ENCODE data around the gene AKAIN1.

Gene AKAIN1, protein sequence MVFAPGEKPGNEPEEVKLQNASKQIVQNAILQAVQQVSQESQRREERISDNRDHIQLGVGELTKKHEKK

DNA sequence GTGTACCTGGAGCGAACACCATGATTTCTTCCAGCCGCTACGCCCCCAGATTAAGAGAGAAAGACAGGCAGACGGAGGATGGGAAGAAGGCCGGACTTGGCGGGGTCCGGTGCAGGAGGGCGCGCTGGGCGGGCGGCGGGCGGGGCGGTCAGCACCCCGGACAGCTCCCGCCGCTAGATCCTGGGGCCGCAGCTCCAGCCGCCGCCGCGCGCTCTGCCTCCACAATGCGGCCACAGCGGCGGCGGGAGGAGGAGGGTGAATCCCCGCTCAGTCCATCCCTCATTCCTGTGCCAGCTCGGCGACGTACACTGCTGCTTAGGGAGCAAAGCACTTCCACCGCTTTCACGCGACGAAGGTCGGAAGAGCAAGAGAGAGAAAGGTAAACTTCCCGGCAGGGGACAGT lies at the start of gene AKAIN1:
AKAIN1 (minus strand) TSS at position 226 of the 403 bp plus-strand sequence; CDS start at position 22, 204 bp downstream.
- no peaks in the 10 kb centered on the region for H3K79me2 ChIP-seq (ENCODE audit: insufficient read depth, low read depth)
- H3K4me3 ChIP-seq (IDR thresholded peaks at IDR 0.05; ENCODE audit: insufficient read depth, low read depth, low read length), result no peak within 1 kb of the TSS
- no peak within 1 kb of the TSS for H2AFZ ChIP-seq (ENCODE audit: low read depth)
- H3K4me1 ChIP-seq (ENCODE audit: low read depth, poor library complexity, severe bottlenecking), result no peaks in the 10 kb centered on the region
- no peak within 1 kb of the TSS for H3K27ac ChIP-seq
- TF ChIP-seq, protein P1, sequence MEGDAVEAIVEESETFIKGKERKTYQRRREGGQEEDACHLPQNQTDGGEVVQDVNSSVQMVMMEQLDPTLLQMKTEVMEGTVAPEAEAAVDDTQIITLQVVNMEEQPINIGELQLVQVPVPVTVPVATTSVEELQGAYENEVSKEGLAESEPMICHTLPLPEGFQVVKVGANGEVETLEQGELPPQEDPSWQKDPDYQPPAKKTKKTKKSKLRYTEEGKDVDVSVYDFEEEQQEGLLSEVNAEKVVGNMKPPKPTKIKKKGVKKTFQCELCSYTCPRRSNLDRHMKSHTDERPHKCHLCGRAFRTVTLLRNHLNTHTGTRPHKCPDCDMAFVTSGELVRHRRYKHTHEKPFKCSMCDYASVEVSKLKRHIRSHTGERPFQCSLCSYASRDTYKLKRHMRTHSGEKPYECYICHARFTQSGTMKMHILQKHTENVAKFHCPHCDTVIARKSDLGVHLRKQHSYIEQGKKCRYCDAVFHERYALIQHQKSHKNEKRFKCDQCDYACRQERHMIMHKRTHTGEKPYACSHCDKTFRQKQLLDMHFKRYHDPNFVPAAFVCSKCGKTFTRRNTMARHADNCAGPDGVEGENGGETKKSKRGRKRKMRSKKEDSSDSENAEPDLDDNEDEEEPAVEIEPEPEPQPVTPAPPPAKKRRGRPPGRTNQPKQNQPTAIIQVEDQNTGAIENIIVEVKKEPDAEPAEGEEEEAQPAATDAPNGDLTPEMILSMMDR (conservative IDR thresholded peaks at IDR 0.05; ENCODE audit: low read depth, low read length), result no peak
- no peak within 1 kb of the TSS for H3K4me2 ChIP-seq
- H4K20me1 ChIP-seq (ENCODE audit: insufficient read depth), result no peaks in the 10 kb centered on the region
- no peaks in the 10 kb centered on the region for H3K27me3 ChIP-seq (ENCODE audit: insufficient read depth, low read depth)
- H3K9ac ChIP-seq, result no peak within 1 kb of the TSS
- H3K36me3 ChIP-seq (ENCODE audit: insufficient read depth), result no peaks in the 10 kb centered on the region

DNA sequence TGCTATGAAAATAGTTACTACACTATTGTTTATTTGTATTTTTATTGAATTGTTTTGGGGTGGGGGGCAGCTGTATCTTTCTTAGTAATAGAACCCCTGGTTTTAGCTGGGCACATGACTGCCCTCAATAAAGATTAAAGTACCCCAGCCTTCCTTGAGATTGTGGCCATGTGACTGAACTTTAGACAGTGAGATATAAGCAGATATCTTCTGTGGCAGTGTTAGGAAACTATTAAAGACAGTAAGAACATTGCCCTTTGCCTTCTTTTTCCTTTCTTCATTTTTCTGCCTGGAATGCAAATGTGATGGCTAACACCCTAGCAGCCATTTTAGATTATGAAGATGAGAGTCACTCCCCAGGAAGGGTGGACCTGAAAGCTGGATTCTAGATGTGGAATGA lies 47.9 kb upstream of the AKAIN1 start:
- Histone ChIP-seq H4K20me1 (ENCODE audit: insufficient read depth) (no peaks in the 10 kb centered on the region), H3K36me3 (ENCODE audit: insufficient read depth) (no peaks in the 10 kb centered on the region; the same call in 1 of the 2 replicates), H3K4me3 (IDR thresholded peaks at IDR 0.05; ENCODE audit: insufficient read depth, low read depth, low read length) (no peak overlapping the region), H3K79me2 (ENCODE audit: insufficient read depth, low read depth) (peaks cover 11% of the 10 kb centered on the region; the same call in 1 of the 2 replicates), H2AFZ (ENCODE audit: low read depth) (no peak overlapping the region), H3K4me2 (no peak overlapping the region), H3K27ac (no peak overlapping the region), H3K27me3 (ENCODE audit: insufficient read depth, low read depth) (no peaks in the 10 kb centered on the region), H3K9ac (no peak overlapping the region), H3K4me1 (ENCODE audit: low read depth, poor library complexity, severe bottlenecking) (peaks cover 4% of the 10 kb centered on the region)
- TF ChIP-seq, protein P1 (conservative IDR thresholded peaks at IDR 0.05; ENCODE audit: low read depth, low read length), result no peak

DNA sequence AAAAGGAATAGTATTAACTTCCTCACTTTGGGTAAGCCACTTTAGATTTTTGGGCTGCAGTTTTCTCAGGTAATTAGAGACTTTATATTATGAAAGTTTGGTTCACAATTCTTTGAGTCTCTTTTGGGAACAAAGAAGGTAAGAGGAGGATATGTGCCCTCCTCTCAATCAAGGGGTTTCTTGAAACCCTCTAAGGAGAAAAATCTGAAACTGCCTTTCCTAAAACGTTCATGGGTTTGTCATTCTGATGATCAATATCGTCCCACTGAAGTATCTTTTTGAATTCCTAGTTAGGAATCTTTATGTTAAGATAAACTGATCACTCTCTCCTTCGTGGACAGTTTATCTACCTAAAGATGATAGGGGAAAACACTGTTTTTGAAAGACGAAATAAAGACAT lies 42.4 kb upstream of the AKAIN1 start:
- Histone ChIP-seq H3K9ac (no peak overlapping the region), H4K20me1 (ENCODE audit: insufficient read depth) (no peaks in the 10 kb centered on the region), H3K4me2 (peak overlapping the region; percentile 58), H3K27me3 (ENCODE audit: insufficient read depth, low read depth) (no peaks in the 10 kb centered on the region), H3K79me2 (ENCODE audit: insufficient read depth, low read depth) (peaks cover 29% of the 10 kb centered on the region; the same call in 1 of the 2 replicates), H3K27ac (no peak overlapping the region), H3K4me3 (IDR thresholded peaks at IDR 0.05; ENCODE audit: insufficient read depth, low read depth, low read length) (no peak overlapping the region), H2AFZ (ENCODE audit: low read depth) (no peak overlapping the region), H3K4me1 (ENCODE audit: low read depth, poor library complexity, severe bottlenecking) (peaks cover 31% of the 10 kb centered on the region), H3K36me3 (ENCODE audit: insufficient read depth) (no peaks in the 10 kb centered on the region; the same call in 1 of the 2 replicates)
- TF ChIP-seq, protein P1 (conservative IDR thresholded peaks at IDR 0.05; ENCODE audit: low read depth, low read length), result no peak

DNA sequence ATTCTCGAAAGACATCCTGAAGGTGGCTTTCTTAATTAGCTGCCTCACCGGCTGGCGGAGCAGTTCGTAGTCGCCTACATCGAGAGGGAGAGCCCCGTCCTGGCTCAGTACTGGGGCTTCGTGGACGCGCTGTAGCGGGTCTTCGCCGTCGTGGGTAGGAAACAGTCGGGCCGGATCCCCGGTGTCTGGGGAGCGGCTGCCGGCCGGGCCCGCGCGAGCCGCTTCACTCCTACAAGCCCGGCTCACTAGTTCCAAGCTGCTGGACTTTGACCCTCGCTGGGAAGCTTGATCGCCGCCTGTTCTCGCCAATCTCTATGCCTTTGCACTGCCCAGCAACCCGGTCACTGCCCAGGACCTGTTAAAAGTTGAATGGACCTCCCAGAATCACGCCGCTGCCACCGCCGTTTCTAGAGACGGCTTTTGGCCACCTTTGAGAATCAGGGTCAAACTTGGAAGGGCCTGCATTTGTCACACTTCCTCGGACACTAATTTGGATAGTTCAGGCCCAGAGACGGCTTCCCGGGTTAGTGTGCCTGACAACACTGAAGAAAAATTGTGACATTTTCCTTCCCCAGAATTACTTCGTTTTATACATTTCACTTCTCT lies 41.4 kb upstream of the AKAIN1 start:
- H3K9ac ChIP-seq, result peak overlapping the region; percentile 87
- TF ChIP-seq, protein P1 (conservative IDR thresholded peaks at IDR 0.05; ENCODE audit: low read depth, low read length), result no peak
- peaks cover 31% of the 10 kb centered on the region for H3K4me1 ChIP-seq (ENCODE audit: low read depth, poor library complexity, severe bottlenecking)
- peak overlapping the region; percentile 97 for H3K27ac ChIP-seq
- no peak overlapping the region for H3K4me3 ChIP-seq (IDR thresholded peaks at IDR 0.05; ENCODE audit: insufficient read depth, low read depth, low read length)
- H3K79me2 ChIP-seq (ENCODE audit: insufficient read depth, low read depth), result peaks cover 29% of the 10 kb centered on the region; the same call in 1 of the 2 replicates
- H3K36me3 ChIP-seq (ENCODE audit: insufficient read depth), result no peaks in the 10 kb centered on the region; the same call in 1 of the 2 replicates
- no peaks in the 10 kb centered on the region for H4K20me1 ChIP-seq (ENCODE audit: insufficient read depth)
- H3K27me3 ChIP-seq (ENCODE audit: insufficient read depth, low read depth), result no peaks in the 10 kb centered on the region
- peak overlapping the region; percentile 94 for H2AFZ ChIP-seq (ENCODE audit: low read depth)
- H3K4me2 ChIP-seq, result peak overlapping the region; percentile 58
